Thyroid gland (tissue), 4 donors: Measurements from ENCODE around the gene LTF.

ENCODE experiments used
- POLR2A ChIP-seq, 2 donors: fragments of 450-650 bp; IDR thresholded peaks; one replicate each; pipeline ENCODE4 v1.6.1; 2017; ENCODE audit warnings: antibody characterized with exemption in 2 of 2, mild to moderate bottlenecking in 2 of 2, moderate library complexity in 1 of 2
- TF ChIP-seq, protein P1 (sequence below), 6 experiments: fragments of 200-600 bp in 3 of 6; fragments of 450-650 bp in 3 of 6; sonication (generic) in 3 of 6; IDR thresholded peaks; one replicate each; pipeline ENCODE4 v1.5.1; 2016 to 2019; ENCODE audit warnings: antibody characterized with exemption in 6 of 6, mild to moderate bottlenecking in 2 of 6, inconsistent platforms in 1 of 6, moderate library complexity in 1 of 6

DNA sequence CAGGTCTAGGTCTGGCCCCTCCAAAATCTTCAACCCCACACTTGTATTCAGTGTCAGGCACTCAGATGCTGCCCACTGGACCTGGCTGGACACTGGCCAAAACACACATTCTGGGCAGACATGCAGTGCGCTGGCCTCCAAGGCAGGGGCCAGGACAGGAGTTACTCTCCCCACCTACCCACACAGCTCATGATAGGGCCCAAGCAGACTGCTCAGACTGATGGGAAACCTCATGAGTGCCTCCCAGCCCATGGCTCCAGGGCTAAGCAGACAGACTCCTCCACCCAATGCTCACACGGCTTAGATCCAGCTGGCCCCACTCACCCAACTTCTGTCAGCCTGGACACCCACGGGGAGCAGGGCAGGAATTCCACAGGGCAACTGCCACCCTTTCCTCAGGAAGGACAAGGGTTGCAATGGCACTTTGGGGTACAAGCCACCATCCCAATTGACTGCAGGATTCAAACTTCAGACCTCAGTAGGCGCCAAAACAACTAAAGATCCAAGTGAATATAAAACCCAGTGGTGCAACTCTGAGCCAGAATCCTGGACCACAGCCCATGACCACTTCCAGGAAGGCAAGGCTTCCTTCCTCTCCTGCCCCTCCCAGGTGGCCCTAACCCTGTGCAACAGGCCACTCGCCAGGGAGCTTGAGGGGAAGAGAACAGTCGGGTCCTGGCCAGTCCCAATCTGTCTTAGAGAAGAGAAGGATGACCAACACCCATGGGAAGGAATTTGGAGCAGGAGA, 1.4 kb downstream of the LTF start:
- no peak for TF ChIP-seq POLR2A (IDR thresholded peaks at IDR 0.05)
- TF ChIP-seq, protein P1, sequence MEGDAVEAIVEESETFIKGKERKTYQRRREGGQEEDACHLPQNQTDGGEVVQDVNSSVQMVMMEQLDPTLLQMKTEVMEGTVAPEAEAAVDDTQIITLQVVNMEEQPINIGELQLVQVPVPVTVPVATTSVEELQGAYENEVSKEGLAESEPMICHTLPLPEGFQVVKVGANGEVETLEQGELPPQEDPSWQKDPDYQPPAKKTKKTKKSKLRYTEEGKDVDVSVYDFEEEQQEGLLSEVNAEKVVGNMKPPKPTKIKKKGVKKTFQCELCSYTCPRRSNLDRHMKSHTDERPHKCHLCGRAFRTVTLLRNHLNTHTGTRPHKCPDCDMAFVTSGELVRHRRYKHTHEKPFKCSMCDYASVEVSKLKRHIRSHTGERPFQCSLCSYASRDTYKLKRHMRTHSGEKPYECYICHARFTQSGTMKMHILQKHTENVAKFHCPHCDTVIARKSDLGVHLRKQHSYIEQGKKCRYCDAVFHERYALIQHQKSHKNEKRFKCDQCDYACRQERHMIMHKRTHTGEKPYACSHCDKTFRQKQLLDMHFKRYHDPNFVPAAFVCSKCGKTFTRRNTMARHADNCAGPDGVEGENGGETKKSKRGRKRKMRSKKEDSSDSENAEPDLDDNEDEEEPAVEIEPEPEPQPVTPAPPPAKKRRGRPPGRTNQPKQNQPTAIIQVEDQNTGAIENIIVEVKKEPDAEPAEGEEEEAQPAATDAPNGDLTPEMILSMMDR (IDR thresholded peaks at IDR 0.05) = no peak
